Panc1 (cell line): ENCODE measurements around the gene DNAJC13.

ENCODE experiments used
- POLR2AphosphoS5 ChIP-seq: IDR thresholded peaks from 2 replicates; pipeline ENCODE4 v1.6.1; 2012; ENCODE audit warnings: mild to moderate bottlenecking, low read depth, low read length, moderate library complexity
- TF ChIP-seq, protein P1 (sequence below): fragments of 450-650 bp; IDR thresholded peaks from 2 replicates; pipeline ENCODE4 v1.5.1; 2017; ENCODE audit warnings: mild to moderate bottlenecking
- TF ChIP-seq, protein P2 (sequence below), 2 experiments: IDR thresholded peaks; 2 replicates each; pipeline ENCODE4 v1.6.1; 2011 to 2012; ENCODE audit warnings: low read depth in 2 of 2, control low read depth in 1 of 2, low read length in 1 of 2, mild to moderate bottlenecking in 1 of 2, moderate library complexity in 1 of 2; ENCODE audit not compliant: insufficient read depth in 1 of 2

DNA sequence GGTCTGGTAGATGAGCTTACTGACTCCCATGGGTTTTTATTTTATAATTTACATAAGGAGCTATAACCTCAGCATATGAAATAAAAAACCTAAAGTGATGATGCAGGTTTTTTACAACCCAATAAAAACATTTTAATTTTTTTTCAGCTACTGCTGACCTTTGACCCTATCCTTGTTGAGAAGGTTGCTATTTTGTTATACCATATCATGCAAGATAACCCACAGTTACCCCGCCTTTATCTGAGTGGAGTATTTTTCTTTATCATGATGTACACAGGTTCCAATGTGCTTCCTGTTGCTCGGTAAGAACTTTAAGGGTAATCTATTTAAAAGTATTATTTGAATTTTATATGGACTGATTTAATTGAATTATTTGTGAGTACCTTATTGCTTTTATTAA lies 70.8 kb downstream of the DNAJC13 start:
- TF ChIP-seq, protein P1, sequence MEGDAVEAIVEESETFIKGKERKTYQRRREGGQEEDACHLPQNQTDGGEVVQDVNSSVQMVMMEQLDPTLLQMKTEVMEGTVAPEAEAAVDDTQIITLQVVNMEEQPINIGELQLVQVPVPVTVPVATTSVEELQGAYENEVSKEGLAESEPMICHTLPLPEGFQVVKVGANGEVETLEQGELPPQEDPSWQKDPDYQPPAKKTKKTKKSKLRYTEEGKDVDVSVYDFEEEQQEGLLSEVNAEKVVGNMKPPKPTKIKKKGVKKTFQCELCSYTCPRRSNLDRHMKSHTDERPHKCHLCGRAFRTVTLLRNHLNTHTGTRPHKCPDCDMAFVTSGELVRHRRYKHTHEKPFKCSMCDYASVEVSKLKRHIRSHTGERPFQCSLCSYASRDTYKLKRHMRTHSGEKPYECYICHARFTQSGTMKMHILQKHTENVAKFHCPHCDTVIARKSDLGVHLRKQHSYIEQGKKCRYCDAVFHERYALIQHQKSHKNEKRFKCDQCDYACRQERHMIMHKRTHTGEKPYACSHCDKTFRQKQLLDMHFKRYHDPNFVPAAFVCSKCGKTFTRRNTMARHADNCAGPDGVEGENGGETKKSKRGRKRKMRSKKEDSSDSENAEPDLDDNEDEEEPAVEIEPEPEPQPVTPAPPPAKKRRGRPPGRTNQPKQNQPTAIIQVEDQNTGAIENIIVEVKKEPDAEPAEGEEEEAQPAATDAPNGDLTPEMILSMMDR, result no peak
- no peak for TF ChIP-seq POLR2AphosphoS5
- TF ChIP-seq, protein P2, sequence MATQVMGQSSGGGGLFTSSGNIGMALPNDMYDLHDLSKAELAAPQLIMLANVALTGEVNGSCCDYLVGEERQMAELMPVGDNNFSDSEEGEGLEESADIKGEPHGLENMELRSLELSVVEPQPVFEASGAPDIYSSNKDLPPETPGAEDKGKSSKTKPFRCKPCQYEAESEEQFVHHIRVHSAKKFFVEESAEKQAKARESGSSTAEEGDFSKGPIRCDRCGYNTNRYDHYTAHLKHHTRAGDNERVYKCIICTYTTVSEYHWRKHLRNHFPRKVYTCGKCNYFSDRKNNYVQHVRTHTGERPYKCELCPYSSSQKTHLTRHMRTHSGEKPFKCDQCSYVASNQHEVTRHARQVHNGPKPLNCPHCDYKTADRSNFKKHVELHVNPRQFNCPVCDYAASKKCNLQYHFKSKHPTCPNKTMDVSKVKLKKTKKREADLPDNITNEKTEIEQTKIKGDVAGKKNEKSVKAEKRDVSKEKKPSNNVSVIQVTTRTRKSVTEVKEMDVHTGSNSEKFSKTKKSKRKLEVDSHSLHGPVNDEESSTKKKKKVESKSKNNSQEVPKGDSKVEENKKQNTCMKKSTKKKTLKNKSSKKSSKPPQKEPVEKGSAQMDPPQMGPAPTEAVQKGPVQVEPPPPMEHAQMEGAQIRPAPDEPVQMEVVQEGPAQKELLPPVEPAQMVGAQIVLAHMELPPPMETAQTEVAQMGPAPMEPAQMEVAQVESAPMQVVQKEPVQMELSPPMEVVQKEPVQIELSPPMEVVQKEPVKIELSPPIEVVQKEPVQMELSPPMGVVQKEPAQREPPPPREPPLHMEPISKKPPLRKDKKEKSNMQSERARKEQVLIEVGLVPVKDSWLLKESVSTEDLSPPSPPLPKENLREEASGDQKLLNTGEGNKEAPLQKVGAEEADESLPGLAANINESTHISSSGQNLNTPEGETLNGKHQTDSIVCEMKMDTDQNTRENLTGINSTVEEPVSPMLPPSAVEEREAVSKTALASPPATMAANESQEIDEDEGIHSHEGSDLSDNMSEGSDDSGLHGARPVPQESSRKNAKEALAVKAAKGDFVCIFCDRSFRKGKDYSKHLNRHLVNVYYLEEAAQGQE (IDR thresholded peaks at IDR 0.05; ENCODE audit: insufficient read depth in 1 of 2, low read depth in 2 of 2, low read length in 1 of 2), result no peak
